ENCODE data around the gene R3HDM4. TPM values are rescaled to one million over a fixed set of nuclear protein-coding genes. Genes with fewer than 3 reads are reported as not detected.

The R3HDM4 gene
- total and polyA plus RNA-seq, 2 donors (not counting 3 experiments of a cell fraction or from before 2014, with no cell fraction given) = 51.8 to 53.9 TPM

GRCh38 chr19:887599-887998 lies 25.4 kb downstream of the R3HDM4 start:
- no peak overlapping the region for H2AFZ ChIP-seq (ENCODE audit: low read depth, low read length)
- no peak overlapping the region for H3K4me3 ChIP-seq (replicated peaks in 1 of 3; ENCODE audit: insufficient read depth in 1 of 3, low read depth in 1 of 3, low read length in 3 of 3)
- H3K9me3 ChIP-seq (replicated peaks; ENCODE audit: control insufficient read depth, insufficient read depth, low read length) = no peaks in the 10 kb centered on the region
- peaks cover 5% of the 10 kb centered on the region for H3K79me2 ChIP-seq (ENCODE audit: control insufficient read depth, insufficient read depth, low read length)
- H3K27ac ChIP-seq (ENCODE audit: insufficient read depth, low read depth, low read length) = no peak overlapping the region
- H3K27me3 ChIP-seq (ENCODE audit: control insufficient read depth in 2 of 2, insufficient read depth in 2 of 2, low read length in 2 of 2) = no peaks in the 10 kb centered on the region
- no peak overlapping the region for H3K4me2 ChIP-seq (ENCODE audit: insufficient read depth, low read length)
- no TSS peak for BruUV-seq (replicated peaks)
- TF ChIP-seq FOS (IDR thresholded peaks at IDR 0.05; ENCODE audit: borderline replicate concordance, insufficient read depth, low read length) = no peak
- TF ChIP-seq POLR2AphosphoS5 (IDR thresholded peaks at IDR 0.05; ENCODE audit: insufficient read depth, low read depth, low read length) = no peak
- no peak for TF ChIP-seq GATA2 (IDR thresholded peaks at IDR 0.05; ENCODE audit: insufficient read depth, insufficient read length, low read depth, low read length)
- no peak for TF ChIP-seq CTCF (IDR thresholded peaks at IDR 0.05; ENCODE audit: extremely low read depth in 1 of 2, insufficient read depth in 1 of 2, low read depth in 1 of 2, low read length in 2 of 2)
- TF ChIP-seq EZH2 (IDR thresholded peaks at IDR 0.05; ENCODE audit: borderline replicate concordance, low read depth, low read length, severe bottlenecking) = no peak
- TF ChIP-seq JUN (IDR thresholded peaks at IDR 0.05; ENCODE audit: borderline replicate concordance, insufficient read depth, insufficient read length, low read depth) = no peak
- ChIA-PET CTCF (no interaction called here), POLR2A (no interaction called here)
- no peaks in the 10 kb centered on the region for H3K9me1 ChIP-seq (replicated peaks; ENCODE audit: control insufficient read depth, extremely low read depth, insufficient read depth, low read length)
- FAIRE-seq (no peak), DNase-seq (ENCODE audit: low read depth, low spot score) (no peak)
- H3K9ac ChIP-seq (replicated peaks; ENCODE audit: extremely low read depth, insufficient read depth, low read length) = no peak overlapping the region
- dilution Hi-C loops (cut with MboI; ENCODE audit: extremely low pct_ligation_motif_present, low sequenced_read_pairs) = no loop called here
- H3K4me1 ChIP-seq (ENCODE audit: control insufficient read depth, extremely low read depth, insufficient read depth, low read length) = no peaks in the 10 kb centered on the region
- H4K20me1 ChIP-seq (replicated peaks; ENCODE audit: control insufficient read depth, extremely low read depth, insufficient read depth, low read length) = no peaks in the 10 kb centered on the region
- intact Hi-C loops (cut with micrococcal nuclease) = no loop called here
- peaks cover 8 to 35% of the 10 kb centered on the region in 2 experiments for H3K36me3 ChIP-seq (ENCODE audit: control insufficient read depth in 2 of 2, extremely low read depth in 1 of 2, insufficient read depth in 2 of 2, low read length in 2 of 2)

Measured in endothelial cell of umbilical vein (primary cell).